CD4-positive, alpha-beta T cell treated with Interleukin-17A for 4 hours (primary cell): ENCODE results near the gene FCRLB.
"Not testable (repeated sequence)": the region's sequence is repeated elsewhere in the genome, so short reads cannot be mapped to it uniquely, and the experiment has no call there.

Experiments
- DNase-seq: peaks from one replicate; pipeline ENCODE4 v3.0.0-alpha.2; 2020; ENCODE audit warnings: mixed read lengths

Gene FCRLB

GRCh38 chr1:161720956-161721737, at the start of gene FCRLB:
Gene FCRLB, plus strand, starts transcription at chr1:161721544. Its CDS starts 1,129 bp downstream, at chr1:161722673.
- no peak for DNase-seq

GRCh38 chr1:161673437-161673836, 47.9 kb upstream of the FCRLB start:
- not testable (repeated sequence) for DNase-seq

- not testable (repeated sequence) for DNase-seq
Measured at GRCh38 chr1:161674447-161674846, 46.9 kb upstream of the FCRLB start.

GRCh38 chr1:161674908-161675307, 46.4 kb upstream of the FCRLB start:
- DNase-seq, result not testable (repeated sequence)

GRCh38 chr1:161676441-161676840, 44.9 kb upstream of the FCRLB start:
- no peak for DNase-seq

GRCh38 chr1:161676958-161677689, 44.2 kb upstream of the FCRLB start:
- no peak for DNase-seq

GRCh38 chr1:161678500-161678899, 42.8 kb upstream of the FCRLB start:
- no peak for DNase-seq

GRCh38 chr1:161681879-161682278, 39.5 kb upstream of the FCRLB start:
- DNase-seq, result no peak

GRCh38 chr1:161688946-161689345, 32.4 kb upstream of the FCRLB start:
- DNase-seq, result no peak

- no peak for DNase-seq
Measured at GRCh38 chr1:161691846-161692245, 29.5 kb upstream of the FCRLB start.

- DNase-seq, result not testable (repeated sequence)
Measured at GRCh38 chr1:161693020-161693712, 28.2 kb upstream of the FCRLB start.

- not testable (repeated sequence) for DNase-seq
Measured at GRCh38 chr1:161698302-161698701, 23.0 kb upstream of the FCRLB start.

- no peak for DNase-seq
Measured at GRCh38 chr1:161702250-161702649, 19.1 kb upstream of the FCRLB start.

GRCh38 chr1:161705537-161705936, 15.8 kb upstream of the FCRLB start:
- no peak for DNase-seq

GRCh38 chr1:161706113-161706481, 15.2 kb upstream of the FCRLB start:
- no peak for DNase-seq

GRCh38 chr1:161706482-161707347, 14.6 kb upstream of the FCRLB start, which contains the start of gene FCRLA:
Gene FCRLA, plus strand, starts transcription at chr1:161707229. Its CDS starts 36 bp downstream, at chr1:161707265.
- no peak for DNase-seq

GRCh38 chr1:161707503-161707902, 13.8 kb upstream of the FCRLB start:
- no peak for DNase-seq

- DNase-seq, result no peak
Measured at GRCh38 chr1:161709373-161709772, 12.0 kb upstream of the FCRLB start.

GRCh38 chr1:161710560-161710959, 10.8 kb upstream of the FCRLB start:
- no peak for DNase-seq

- no peak for DNase-seq
Measured at GRCh38 chr1:161718559-161719324, 2.6 kb upstream of the FCRLB start.

- DNase-seq, result no peak
Measured at GRCh38 chr1:161719325-161719611, 2.1 kb upstream of the FCRLB start.

- no peak for DNase-seq
Measured at GRCh38 chr1:161720422-161720821, 922 bp upstream of the FCRLB start.
